Measurements from ENCODE around the gene PHLPP2. TPM values are rescaled to one million over a fixed set of nuclear protein-coding genes. Genes with fewer than 3 reads are reported as not detected.

The PHLPP2 gene
- total RNA-seq, 1 donor from 2014 or later: 10.2 TPM

DNA sequence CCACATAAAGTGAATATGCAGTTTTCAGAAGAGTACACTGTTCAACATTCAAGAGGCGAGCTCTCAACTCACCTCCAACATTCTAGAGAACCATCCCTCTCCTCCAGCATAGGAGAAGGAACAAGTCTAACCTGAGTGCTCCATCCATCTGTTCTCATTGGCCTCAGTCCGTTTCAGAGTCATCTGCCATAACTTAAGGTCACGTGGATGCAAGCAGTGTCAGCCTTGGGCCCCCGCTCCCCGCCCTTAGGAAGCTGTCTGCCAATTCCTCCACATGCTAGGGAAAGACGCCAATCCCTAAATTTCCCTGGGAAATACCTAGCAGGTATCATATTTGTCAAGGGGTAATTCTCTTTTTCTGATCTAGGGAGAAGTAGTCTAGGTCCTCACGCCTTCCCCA, 77.1 kb downstream of the PHLPP2 start:
- Mint-ChIP-seq H3K27ac (ENCODE audit: unreplicated experiment) (no peak overlapping the region), H3K9me3 (ENCODE audit: low read depth) (no peaks in the 10 kb centered on the region), H3K36me3 (ENCODE audit: low read depth) (peaks cover 24% of the 10 kb centered on the region), H3K4me3 (ENCODE audit: unreplicated experiment) (no peak overlapping the region), H3K4me1 (ENCODE audit: low read depth) (peaks cover 8% of the 10 kb centered on the region), H3K27me3 (ENCODE audit: low read depth) (no peaks in the 10 kb centered on the region)
- no peak for DNase-seq (ENCODE audit: low spot score)
- TF ChIP-seq, protein P1, sequence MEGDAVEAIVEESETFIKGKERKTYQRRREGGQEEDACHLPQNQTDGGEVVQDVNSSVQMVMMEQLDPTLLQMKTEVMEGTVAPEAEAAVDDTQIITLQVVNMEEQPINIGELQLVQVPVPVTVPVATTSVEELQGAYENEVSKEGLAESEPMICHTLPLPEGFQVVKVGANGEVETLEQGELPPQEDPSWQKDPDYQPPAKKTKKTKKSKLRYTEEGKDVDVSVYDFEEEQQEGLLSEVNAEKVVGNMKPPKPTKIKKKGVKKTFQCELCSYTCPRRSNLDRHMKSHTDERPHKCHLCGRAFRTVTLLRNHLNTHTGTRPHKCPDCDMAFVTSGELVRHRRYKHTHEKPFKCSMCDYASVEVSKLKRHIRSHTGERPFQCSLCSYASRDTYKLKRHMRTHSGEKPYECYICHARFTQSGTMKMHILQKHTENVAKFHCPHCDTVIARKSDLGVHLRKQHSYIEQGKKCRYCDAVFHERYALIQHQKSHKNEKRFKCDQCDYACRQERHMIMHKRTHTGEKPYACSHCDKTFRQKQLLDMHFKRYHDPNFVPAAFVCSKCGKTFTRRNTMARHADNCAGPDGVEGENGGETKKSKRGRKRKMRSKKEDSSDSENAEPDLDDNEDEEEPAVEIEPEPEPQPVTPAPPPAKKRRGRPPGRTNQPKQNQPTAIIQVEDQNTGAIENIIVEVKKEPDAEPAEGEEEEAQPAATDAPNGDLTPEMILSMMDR (IDR thresholded peaks at IDR 0.05): no peak

DNA sequence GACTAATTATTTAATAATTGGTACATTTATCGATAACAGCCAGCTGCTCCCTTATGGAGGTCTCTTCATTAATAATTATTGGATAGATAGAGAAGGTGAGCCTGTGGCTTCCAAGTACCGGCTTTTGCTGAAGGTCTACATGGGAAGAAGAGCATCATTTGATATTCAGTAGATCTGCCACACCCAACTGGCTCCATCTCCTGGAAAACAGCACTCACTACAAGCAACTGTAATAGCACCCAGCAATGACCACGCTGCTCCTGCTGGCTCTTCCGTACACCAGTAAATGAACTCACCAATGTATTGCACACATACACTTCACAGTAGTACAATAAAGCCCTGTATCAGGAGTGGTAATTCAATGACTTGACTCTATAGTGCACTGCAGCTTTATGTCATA, 79.1 kb downstream of the PHLPP2 start:
- peaks cover 15% of the 10 kb centered on the region for H3K36me3 Mint-ChIP-seq (ENCODE audit: low read depth)
- no peak for DNase-seq (ENCODE audit: low spot score)

DNA sequence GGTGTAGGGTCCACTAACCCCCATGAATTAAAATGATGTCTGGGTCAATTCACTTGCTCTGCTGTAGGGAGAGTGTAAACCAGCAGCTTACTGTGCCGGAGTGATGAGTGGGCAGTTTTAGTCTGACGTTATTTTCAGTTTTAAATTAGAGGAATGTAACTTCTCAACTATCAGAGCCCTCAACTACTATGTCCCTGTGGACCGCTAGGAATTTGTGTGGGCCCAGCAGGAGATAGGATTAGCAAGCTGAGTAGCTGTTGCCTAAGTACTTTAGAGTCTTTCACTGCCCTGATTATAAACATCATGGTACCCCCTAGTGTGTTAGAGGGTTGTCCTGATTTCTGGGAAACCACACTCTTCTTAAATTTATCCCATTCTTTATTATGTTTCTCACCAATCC, 87.1 kb downstream of the PHLPP2 start:
- DNase-seq (ENCODE audit: low spot score): no peak
- peak overlapping the region; percentile 13 for H3K4me3 Mint-ChIP-seq (ENCODE audit: unreplicated experiment)
- H3K27me3 Mint-ChIP-seq (ENCODE audit: low read depth): no peaks in the 10 kb centered on the region

More for the DNA sequence above, 79.1 kb downstream of the PHLPP2 start:
- TF ChIP-seq, protein P1 (IDR thresholded peaks at IDR 0.05): peak; percentile 72
- H3K27ac Mint-ChIP-seq (ENCODE audit: unreplicated experiment): no peak overlapping the region
- H3K4me3 Mint-ChIP-seq (ENCODE audit: unreplicated experiment): no peak overlapping the region
- no peaks in the 10 kb centered on the region for H3K27me3 Mint-ChIP-seq (ENCODE audit: low read depth)
- H3K4me1 Mint-ChIP-seq (ENCODE audit: low read depth): peaks cover 8% of the 10 kb centered on the region
- H3K9me3 Mint-ChIP-seq (ENCODE audit: low read depth): no peaks in the 10 kb centered on the region

DNA sequence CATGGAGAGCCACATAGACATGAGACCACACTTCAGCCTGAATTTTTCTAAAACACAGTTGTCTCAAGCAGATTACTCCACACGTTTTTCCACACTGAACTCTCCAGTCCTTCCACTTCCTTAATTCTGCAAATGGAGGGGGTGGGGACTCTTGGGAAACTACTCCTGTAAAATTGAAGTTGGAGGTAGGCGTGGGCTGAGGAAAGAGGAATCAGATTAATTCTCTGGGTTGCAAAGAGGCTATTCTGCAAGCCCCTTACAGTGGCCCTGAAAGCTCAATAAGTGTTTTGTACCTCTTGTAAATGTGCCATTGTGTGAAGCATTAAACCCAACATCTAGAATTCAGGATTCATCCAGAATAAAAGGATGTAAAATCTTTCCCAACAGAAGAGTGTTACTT, 88.9 kb downstream of the PHLPP2 start:
- no peak overlapping the region for H3K27ac Mint-ChIP-seq (ENCODE audit: unreplicated experiment)
- H3K36me3 Mint-ChIP-seq (ENCODE audit: low read depth): peaks cover 1% of the 10 kb centered on the region
- no peaks in the 10 kb centered on the region for H3K9me3 Mint-ChIP-seq (ENCODE audit: low read depth)

More for the DNA sequence above, 87.1 kb downstream of the PHLPP2 start:
- H3K27ac Mint-ChIP-seq (ENCODE audit: unreplicated experiment): peak overlapping the region; percentile 87
- peaks cover 1% of the 10 kb centered on the region for H3K36me3 Mint-ChIP-seq (ENCODE audit: low read depth)
- TF ChIP-seq, protein P1 (IDR thresholded peaks at IDR 0.05): peak; percentile 30
- peaks cover 21% of the 10 kb centered on the region for H3K4me1 Mint-ChIP-seq (ENCODE audit: low read depth)
- no peaks in the 10 kb centered on the region for H3K9me3 Mint-ChIP-seq (ENCODE audit: low read depth)

DNA sequence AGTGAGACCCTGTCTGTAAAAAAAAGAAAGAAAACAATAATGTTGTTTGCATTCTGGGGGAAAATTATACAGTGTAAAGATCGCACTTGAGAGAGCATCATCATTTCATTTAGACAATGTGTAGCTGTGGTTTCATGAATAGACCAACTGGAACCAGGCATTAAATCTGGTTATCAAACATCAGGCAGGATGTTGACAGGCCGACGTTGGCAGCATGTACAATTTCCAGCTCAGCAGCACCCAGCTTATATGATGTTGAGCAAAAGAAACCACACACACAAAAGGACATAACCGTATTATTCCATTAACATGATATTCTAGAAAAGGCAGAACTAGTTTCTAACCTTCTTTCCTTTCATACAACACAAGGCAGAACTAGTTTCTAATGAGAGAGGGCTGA, 92.7 kb downstream of the PHLPP2 start:
- no peak for DNase-seq (ENCODE audit: low spot score)
- TF ChIP-seq, protein P1 (IDR thresholded peaks at IDR 0.05): no peak
- H3K9me3 Mint-ChIP-seq (ENCODE audit: low read depth): no peaks in the 10 kb centered on the region
- H3K27me3 Mint-ChIP-seq (ENCODE audit: low read depth): no peaks in the 10 kb centered on the region
- no peak overlapping the region for H3K4me3 Mint-ChIP-seq (ENCODE audit: unreplicated experiment)
- H3K36me3 Mint-ChIP-seq (ENCODE audit: low read depth): peaks cover 1% of the 10 kb centered on the region
- peaks cover 21% of the 10 kb centered on the region for H3K4me1 Mint-ChIP-seq (ENCODE audit: low read depth)
- no peak overlapping the region for H3K27ac Mint-ChIP-seq (ENCODE audit: unreplicated experiment)

More for the DNA sequence above, 88.9 kb downstream of the PHLPP2 start:
- Mint-ChIP-seq H3K4me3 (ENCODE audit: unreplicated experiment) (no peak overlapping the region), H3K4me1 (ENCODE audit: low read depth) (peaks cover 21% of the 10 kb centered on the region), H3K27me3 (ENCODE audit: low read depth) (no peaks in the 10 kb centered on the region)
- TF ChIP-seq, protein P1 (IDR thresholded peaks at IDR 0.05): no peak
- DNase-seq (ENCODE audit: low spot score): no peak
